ENCODE measurements around the gene CCDC88A. TPM values are rescaled to one million over a fixed set of nuclear protein-coding genes. Genes with fewer than 3 reads are reported as not detected.

The CCDC88A gene
- polyA plus RNA-seq, 2 of the 4 experiments (the other 2 are of a cell fraction) = 21.3 to 77.8 TPM

DNA sequence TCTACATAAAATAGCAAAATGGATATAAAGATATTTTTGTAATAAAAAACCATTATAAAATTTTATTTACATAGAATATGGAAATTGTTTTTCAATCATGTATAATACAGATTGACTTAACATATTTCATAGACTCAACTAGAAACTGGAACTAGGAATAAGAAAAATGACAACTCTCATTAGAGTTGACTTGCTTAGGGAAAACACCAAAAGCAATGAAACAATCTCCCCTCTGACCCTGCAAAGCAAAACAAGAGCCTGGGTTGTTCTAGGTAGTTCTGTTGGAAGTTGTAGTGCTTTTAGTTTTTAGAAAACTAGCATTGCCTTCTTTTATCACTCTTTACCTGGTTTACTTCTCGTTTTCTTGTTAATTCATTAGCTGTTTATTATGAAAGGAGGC lies 118.4 kb downstream of the CCDC88A start (continued):
- TF ChIP-seq MAZ (IDR thresholded peaks at IDR 0.05; ENCODE audit: borderline replicate concordance, low read depth, low read length) = no peak

DNA sequence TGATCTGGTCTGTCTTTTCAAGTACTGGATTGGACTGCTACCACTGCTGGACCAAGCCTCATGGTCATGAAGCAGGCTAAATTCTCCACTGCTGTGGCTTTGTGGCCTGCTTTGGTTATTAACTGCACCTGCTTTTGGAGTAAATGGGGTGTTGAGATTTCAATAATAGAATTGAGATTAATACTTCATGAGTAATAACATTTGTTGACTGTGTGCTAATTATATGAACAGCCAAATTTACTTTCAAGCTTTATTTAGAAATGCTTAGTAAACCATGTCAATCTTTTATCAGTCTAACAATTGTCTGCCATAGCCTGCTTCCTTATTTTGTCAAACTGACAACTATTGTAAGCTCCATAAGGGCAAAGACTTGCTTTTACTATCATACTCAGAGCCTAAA lies 123.3 kb downstream of the CCDC88A start:
- no peak for FAIRE-seq
- TF ChIP-seq, protein P1, sequence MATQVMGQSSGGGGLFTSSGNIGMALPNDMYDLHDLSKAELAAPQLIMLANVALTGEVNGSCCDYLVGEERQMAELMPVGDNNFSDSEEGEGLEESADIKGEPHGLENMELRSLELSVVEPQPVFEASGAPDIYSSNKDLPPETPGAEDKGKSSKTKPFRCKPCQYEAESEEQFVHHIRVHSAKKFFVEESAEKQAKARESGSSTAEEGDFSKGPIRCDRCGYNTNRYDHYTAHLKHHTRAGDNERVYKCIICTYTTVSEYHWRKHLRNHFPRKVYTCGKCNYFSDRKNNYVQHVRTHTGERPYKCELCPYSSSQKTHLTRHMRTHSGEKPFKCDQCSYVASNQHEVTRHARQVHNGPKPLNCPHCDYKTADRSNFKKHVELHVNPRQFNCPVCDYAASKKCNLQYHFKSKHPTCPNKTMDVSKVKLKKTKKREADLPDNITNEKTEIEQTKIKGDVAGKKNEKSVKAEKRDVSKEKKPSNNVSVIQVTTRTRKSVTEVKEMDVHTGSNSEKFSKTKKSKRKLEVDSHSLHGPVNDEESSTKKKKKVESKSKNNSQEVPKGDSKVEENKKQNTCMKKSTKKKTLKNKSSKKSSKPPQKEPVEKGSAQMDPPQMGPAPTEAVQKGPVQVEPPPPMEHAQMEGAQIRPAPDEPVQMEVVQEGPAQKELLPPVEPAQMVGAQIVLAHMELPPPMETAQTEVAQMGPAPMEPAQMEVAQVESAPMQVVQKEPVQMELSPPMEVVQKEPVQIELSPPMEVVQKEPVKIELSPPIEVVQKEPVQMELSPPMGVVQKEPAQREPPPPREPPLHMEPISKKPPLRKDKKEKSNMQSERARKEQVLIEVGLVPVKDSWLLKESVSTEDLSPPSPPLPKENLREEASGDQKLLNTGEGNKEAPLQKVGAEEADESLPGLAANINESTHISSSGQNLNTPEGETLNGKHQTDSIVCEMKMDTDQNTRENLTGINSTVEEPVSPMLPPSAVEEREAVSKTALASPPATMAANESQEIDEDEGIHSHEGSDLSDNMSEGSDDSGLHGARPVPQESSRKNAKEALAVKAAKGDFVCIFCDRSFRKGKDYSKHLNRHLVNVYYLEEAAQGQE (IDR thresholded peaks at IDR 0.05) = no peak
- TF ChIP-seq SMC3 (IDR thresholded peaks at IDR 0.05) = no peak
- no peak for TF ChIP-seq EP300 (IDR thresholded peaks at IDR 0.05)
- no peak for TF ChIP-seq NFE2L2 (conservative IDR thresholded peaks at IDR 0.05; ENCODE audit: low read length)
- TF ChIP-seq, protein P2, sequence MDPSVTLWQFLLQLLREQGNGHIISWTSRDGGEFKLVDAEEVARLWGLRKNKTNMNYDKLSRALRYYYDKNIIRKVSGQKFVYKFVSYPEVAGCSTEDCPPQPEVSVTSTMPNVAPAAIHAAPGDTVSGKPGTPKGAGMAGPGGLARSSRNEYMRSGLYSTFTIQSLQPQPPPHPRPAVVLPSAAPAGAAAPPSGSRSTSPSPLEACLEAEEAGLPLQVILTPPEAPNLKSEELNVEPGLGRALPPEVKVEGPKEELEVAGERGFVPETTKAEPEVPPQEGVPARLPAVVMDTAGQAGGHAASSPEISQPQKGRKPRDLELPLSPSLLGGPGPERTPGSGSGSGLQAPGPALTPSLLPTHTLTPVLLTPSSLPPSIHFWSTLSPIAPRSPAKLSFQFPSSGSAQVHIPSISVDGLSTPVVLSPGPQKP (IDR thresholded peaks at IDR 0.05; ENCODE audit: low read depth, low read length) = no peak
- TF ChIP-seq, protein P3, sequence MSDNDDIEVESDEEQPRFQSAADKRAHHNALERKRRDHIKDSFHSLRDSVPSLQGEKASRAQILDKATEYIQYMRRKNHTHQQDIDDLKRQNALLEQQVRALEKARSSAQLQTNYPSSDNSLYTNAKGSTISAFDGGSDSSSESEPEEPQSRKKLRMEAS (IDR thresholded peaks at IDR 0.05) = no peak
- no peak for TF ChIP-seq BHLHE40 (IDR thresholded peaks at IDR 0.05; ENCODE audit: low read depth, low read length)
- TF ChIP-seq HDAC2 (IDR thresholded peaks at IDR 0.05) = no peak
- TF ChIP-seq, protein P4, sequence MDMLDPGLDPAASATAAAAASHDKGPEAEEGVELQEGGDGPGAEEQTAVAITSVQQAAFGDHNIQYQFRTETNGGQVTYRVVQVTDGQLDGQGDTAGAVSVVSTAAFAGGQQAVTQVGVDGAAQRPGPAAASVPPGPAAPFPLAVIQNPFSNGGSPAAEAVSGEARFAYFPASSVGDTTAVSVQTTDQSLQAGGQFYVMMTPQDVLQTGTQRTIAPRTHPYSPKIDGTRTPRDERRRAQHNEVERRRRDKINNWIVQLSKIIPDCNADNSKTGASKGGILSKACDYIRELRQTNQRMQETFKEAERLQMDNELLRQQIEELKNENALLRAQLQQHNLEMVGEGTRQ (IDR thresholded peaks at IDR 0.05) = no peak
- TF ChIP-seq CBX2 (IDR thresholded peaks at IDR 0.05; ENCODE audit: borderline replicate concordance, low read depth) = no peak
- no peak for TF ChIP-seq HOXA7 (CRISPR knock-in tag; IDR thresholded peaks at IDR 0.05)
- ChIA-PET POLR2A (interaction anchor here (0.6 kb wide), 1 partner anchor 257 kb away, joined by 3 read pairs; no protein-coding TSS in a partner anchor), CTCF (interaction anchor here (0.6 to 1.9 kb wide), 2 partner anchors 10 to 12 kb away, joined by 3 to 7 read pairs; no protein-coding TSS in a partner anchor)
- Histone ChIP-seq H3K4me1 (no peaks in the 10 kb centered on the region), H3K27ac (no peak overlapping the region), H3K9me3 (no peaks in the 10 kb centered on the region), H3K4me3 (no peak overlapping the region), H3K4me2 (no peak overlapping the region)
- DNase-seq (ENCODE audit: low read depth in 1 of 2, low spot score in 1 of 2) = no peak
- ATAC-seq = no peak

DNA sequence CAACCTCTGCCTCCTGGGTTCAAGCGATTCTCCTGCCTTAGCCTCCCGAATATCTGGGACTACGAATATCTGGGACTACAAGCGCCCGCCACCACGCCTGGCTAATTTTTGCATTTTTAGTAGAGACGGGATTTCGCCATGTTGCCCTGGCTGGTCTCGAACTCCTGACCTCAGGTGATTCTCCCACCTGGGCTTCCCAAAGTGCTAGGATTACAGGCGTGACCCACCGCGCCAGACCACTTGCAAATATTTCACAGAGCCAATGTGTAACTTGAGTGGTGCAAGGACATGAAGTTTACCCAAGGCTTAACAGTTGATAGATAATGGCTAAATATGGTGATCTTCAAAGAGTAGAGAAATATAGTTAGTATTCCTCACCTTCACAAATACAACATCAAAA lies 136.6 kb downstream of the CCDC88A start:
- WGBS (ENCODE audit: missing lambda C conversion rate) = 95% methylated on average over 12 of the region's 12 CpGs
- H3K4me1 ChIP-seq = peaks cover 8% of the 10 kb centered on the region; the same call in 2 of the 3 replicates
- no peaks in the 10 kb centered on the region for H3K9me3 ChIP-seq
- H3K4me2 ChIP-seq = peak overlapping the region; percentile 92
- H3K4me3 ChIP-seq = peak overlapping the region; percentile 51
- DNase-seq (ENCODE audit: low read depth in 1 of 2, low spot score in 1 of 2) (no peak), FAIRE-seq (no peak), ATAC-seq (no peak)
- CTCF ChIA-PET = no interaction called here
- TF ChIP-seq, protein P5, sequence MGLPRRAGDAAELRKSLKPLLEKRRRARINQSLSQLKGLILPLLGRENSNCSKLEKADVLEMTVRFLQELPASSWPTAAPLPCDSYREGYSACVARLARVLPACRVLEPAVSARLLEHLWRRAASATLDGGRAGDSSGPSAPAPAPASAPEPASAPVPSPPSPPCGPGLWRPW (IDR thresholded peaks at IDR 0.05) = no peak
- TF ChIP-seq CEBPB (IDR thresholded peaks at IDR 0.05) = 0 out of 4 replicates have a peak, but pooled peaks of 1 of the 2 experiments have one; percentile 8
- H3K27ac ChIP-seq = peak overlapping the region; percentile 87 to 90; a peak in 5 of 6 replicates
- POLR2A ChIA-PET = no interaction called here
